Suppressor macrophage treated with lipopolysaccharide for 1 hour (primary cell): ENCODE measurements around the gene ILKAP.

Source experiments
- DNase-seq, 3 donors: peaks; one replicate each; pipeline ENCODE4 v3.0.0-alpha.2; 2020 to 2022

Gene ILKAP

GRCh38 chr2:238165288-238165921 lies 38.1 kb downstream of the ILKAP start:
- DNase-seq: no peak

- no peak for DNase-seq
These were observed 38.6 kb downstream of the ILKAP start for GRCh38 chr2:238164906-238165287.

DNA sequence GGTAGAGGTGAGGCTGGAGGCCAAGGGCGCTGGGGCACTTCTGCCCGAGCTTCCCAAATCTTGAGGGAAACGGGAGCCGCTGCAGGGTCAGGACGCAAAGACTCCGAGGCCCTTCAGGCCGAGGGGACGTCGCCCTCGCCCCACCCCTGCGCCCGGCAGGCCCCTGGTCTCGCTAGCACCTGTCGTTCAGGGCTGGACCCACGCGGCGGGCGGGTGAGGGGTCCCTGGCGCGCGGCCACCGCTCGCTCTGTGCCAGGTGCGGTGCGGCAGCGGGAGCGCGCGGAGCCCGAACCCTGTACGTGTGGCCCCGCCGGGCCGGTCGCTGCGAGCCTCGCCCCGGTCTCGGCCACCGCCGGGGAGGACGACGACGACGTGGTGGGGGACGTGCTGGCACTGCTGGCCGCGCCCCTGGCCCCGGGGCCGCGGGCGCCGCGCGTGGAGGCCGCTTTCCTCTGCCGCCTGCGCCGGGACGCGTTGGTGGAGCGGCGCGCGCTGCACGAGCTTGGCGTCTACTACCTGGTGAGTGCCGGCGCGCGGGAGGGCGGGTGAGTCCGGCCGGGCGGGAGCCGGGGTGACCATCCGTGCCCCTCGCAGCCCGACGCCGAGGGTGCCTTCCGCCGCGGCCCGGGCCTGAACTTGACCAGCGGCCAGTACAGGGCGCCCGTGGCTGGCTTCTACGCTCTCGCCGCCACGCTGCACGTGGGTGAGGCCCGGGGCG lies 39.9 kb downstream of the ILKAP start:
- DNase-seq: no peak

DNA sequence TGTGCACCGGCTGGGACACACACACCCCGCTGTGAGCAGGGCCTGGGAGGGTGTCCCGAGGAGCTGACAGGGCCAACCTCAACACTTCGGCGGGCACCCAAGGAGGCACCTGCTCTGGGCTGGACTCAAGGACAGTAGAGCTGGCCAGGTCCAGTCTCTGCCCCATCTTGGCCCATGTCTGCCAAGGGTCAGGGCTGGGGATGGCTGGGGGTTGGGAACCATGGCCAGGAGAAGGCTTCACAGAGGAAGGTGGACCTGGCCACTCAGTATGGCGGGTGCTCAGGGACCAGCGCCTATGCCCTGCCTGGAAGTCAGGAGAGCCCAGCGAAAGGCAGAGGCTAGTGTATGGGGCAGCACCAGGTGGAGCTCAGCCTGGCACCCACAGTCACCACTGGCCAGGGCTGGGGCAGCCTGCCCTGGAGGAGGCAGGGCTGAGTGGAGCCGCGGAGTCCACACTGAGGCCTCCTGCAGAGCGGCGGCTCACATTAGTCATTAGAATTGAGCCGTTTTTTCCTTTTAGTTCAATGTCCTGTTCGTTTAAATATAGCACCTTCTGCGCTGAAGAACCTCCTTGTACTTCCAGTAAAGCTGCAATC lies 40.6 kb downstream of the ILKAP start:
- DNase-seq: peak in 1 of 3 donors; percentile 27

GRCh38 chr2:238162251-238162845 lies 41.1 kb downstream of the ILKAP start:
- no peak for DNase-seq

- no peak for DNase-seq
These were observed 42.0 kb downstream of the ILKAP start for GRCh38 chr2:238161291-238162051.

GRCh38 chr2:238160206-238161129 lies 43.0 kb downstream of the ILKAP start:
- peak; percentile 79 to 91 (median 82) for DNase-seq

- no peak for DNase-seq
These were observed 43.8 kb downstream of the ILKAP start for GRCh38 chr2:238159661-238160205.

GRCh38 chr2:238159071-238159539 lies 44.4 kb downstream of the ILKAP start:
- DNase-seq: peak; percentile 34 to 60 (median 36)

GRCh38 chr2:238158509-238159070 lies 44.9 kb downstream of the ILKAP start, which contains the start of gene ERFE:
ERFE (plus strand) TSS chr2:238158970; CDS start chr2:238159008, 38 bp downstream.
- DNase-seq: peak; percentile 64 to 83 (median 67)

GRCh38 chr2:238158018-238158508 lies 45.4 kb downstream of the ILKAP start:
- no peak for DNase-seq

GRCh38 chr2:238157506-238158017 lies 45.9 kb downstream of the ILKAP start:
- no peak for DNase-seq

GRCh38 chr2:238155761-238156694 lies 47.5 kb downstream of the ILKAP start:
- no peak for DNase-seq

DNA sequence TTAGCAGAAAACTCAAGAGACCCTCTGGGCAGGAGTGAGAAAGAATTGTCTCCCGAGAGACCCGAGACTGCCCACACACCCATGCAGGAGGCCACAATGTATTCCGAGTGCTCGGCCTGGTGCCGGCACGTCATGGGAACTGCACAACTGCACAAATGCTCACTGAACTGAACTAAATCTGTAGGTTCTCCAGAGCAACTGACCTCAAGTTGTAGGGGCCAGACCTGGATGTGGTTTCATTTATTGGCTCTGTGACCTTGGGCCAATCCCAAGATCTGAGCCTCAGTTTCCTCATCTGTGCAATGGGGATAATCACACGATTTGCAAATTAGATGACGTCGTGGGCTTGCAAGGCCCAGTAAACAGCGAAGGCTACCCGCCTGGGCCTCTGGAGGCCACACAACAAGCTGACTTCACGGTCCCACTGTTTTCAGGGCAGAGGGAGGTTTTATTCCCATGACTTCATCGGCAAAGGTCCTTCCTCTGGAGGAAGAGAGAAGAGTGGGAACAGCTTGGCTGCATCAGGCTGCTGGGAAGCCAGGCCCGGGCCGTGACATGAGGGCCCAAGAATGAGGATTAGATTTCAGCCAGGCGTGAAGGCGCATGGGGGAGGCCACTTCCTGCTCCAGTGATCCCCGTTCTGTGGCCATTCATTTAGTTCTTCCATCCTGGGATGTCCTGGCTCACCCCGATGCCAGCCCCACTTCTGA lies 48.3 kb downstream of the ILKAP start:
- no peak for DNase-seq

DNA sequence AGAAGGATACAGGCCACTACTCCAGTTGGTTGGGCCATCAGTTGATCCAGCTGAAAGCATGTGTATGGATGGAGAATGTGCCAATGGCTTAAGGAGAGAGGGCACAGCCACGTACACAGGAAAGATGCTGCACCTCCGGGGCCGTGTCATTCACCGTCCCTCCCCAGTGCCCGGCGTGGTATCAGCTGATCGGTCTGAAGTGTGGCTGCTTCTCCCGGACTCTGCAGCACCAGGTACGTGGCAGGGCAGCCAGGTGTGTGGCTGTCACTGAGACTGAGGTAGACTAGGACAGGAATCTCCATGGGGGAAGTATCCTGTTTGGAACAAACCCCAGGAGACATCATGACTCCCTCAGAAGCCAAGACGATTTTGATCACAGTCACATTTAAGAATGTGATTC lies 48.9 kb downstream of the ILKAP start:
- DNase-seq: no peak

- DNase-seq: no peak
These were observed 50.5 kb downstream of the ILKAP start for GRCh38 chr2:238152771-238153688.

DNA sequence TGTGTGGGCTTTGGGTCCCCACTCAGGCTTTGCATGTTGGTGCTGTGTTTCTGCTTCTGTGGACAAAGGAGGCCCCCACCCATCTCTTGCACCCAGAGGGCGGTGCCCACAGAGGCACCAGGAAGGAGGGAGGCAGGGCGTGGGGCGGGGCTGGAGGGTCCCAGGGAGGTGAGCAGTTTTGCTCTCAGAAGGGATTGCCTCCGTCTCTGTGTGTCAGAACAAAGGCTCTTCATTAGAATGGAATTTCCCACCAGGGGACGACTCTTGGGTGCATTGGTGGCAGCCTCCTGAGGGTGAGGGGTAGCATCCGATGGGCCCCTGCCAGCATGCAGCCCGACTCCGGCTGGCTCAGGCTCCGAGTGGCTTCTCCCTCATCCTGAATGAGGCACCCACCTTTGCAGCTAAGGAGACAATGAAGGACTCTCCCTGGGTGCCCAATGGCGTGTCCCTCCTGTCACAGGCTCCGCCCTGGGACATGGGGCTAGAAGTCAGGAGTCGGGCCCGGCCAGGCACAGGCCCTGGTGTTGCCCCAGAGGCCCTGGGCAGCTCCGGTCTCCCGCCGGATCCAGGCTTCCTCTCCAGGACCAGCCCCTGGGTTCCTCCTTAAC lies 51.8 kb downstream of the ILKAP start:
- DNase-seq: no peak
